ENCODE results near the gene PCNX2. TPM values are rescaled to one million over a fixed set of nuclear protein-coding genes. Genes with fewer than 3 reads are reported as not detected.

Gene PCNX2
- total RNA-seq, 1 donor from 2014 or later = 17.2 TPM

DNA sequence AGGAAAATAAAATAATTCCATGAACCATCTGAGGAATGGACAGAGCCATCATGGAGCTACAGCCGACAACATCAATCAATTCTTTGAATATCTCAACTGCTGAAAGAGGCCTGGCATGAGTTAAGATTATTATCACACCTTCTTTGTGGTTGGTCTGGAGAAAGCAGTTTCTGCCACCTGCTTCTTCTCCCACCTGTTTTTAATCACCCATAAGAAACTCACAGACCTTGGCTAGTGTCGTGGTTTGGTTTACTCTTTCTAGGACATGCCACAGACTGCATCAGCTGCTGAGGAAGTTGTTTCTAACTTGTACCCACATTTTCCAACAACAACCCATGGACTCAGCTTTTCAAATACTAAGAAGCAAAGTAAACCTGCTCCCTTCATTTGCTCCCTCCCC is 279.6 kb downstream of the PCNX2 start:
- DNase-seq (ENCODE audit: extremely low spot score, unreplicated experiment) = no peak
- H3K27ac Mint-ChIP-seq (ENCODE audit: unreplicated experiment) = no peak overlapping the region

DNA sequence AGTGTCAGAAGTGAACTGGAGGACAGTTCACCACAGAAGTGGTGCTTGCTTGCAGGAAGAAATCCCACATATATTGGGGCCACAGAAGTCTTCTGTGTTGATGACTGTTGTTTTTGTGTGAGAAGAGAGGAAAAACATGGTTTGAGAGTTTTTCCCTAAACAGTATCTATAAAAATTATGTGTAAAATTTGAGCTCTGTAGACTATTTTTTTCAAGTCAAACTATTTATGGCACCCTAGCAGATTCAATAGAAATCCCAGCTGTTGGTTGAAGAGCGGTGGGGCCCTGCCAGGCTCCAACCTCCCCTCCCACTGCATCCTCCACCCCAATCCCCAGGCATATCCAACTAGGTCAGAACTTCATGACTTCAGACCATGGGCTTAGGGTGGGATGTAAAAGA is 283.5 kb downstream of the PCNX2 start:
- Mint-ChIP-seq H3K36me3 (ENCODE audit: unreplicated experiment) (peaks cover 20% of the 10 kb centered on the region), H3K27ac (ENCODE audit: unreplicated experiment) (no peak overlapping the region), H3K9me3 (ENCODE audit: unreplicated experiment) (no peaks in the 10 kb centered on the region), H3K4me3 (ENCODE audit: unreplicated experiment) (no peak overlapping the region), H3K27me3 (ENCODE audit: unreplicated experiment) (no peaks in the 10 kb centered on the region), H3K4me1 (ENCODE audit: unreplicated experiment) (peaks cover 2% of the 10 kb centered on the region)
- TF ChIP-seq, protein P1, sequence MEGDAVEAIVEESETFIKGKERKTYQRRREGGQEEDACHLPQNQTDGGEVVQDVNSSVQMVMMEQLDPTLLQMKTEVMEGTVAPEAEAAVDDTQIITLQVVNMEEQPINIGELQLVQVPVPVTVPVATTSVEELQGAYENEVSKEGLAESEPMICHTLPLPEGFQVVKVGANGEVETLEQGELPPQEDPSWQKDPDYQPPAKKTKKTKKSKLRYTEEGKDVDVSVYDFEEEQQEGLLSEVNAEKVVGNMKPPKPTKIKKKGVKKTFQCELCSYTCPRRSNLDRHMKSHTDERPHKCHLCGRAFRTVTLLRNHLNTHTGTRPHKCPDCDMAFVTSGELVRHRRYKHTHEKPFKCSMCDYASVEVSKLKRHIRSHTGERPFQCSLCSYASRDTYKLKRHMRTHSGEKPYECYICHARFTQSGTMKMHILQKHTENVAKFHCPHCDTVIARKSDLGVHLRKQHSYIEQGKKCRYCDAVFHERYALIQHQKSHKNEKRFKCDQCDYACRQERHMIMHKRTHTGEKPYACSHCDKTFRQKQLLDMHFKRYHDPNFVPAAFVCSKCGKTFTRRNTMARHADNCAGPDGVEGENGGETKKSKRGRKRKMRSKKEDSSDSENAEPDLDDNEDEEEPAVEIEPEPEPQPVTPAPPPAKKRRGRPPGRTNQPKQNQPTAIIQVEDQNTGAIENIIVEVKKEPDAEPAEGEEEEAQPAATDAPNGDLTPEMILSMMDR (IDR thresholded peaks at IDR 0.05) = no peak
- no peak for DNase-seq (ENCODE audit: extremely low spot score, unreplicated experiment)

More for the DNA sequence above, 279.6 kb downstream of the PCNX2 start:
- Mint-ChIP-seq H3K4me1 (ENCODE audit: unreplicated experiment) (peaks cover 3% of the 10 kb centered on the region), H3K36me3 (ENCODE audit: unreplicated experiment) (peaks cover 20% of the 10 kb centered on the region), H3K4me3 (ENCODE audit: unreplicated experiment) (no peak overlapping the region), H3K9me3 (ENCODE audit: unreplicated experiment) (no peaks in the 10 kb centered on the region), H3K27me3 (ENCODE audit: unreplicated experiment) (no peaks in the 10 kb centered on the region)
- TF ChIP-seq, protein P1 (IDR thresholded peaks at IDR 0.05) = no peak

DNA sequence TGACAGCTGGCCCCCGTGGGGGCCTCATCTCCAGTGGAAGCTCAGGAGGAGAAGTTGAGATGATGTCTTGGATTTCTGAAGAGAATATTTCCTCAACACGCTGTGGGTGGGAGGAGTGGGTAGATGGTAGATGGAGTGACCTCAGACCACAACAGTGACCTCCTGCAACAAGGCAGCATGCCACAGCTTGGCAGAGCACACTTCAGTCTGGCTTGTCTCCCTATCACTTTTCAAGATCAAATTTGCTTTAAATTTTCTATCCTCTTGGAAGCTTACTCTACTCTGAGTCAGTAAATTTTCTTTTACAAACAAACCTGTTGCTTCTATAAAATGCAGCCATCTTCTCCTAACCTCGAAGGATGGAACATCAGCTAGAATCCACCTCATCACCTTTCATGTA is 285.4 kb downstream of the PCNX2 start:
- H3K9me3 Mint-ChIP-seq (ENCODE audit: unreplicated experiment) = no peaks in the 10 kb centered on the region
- peaks cover 19% of the 10 kb centered on the region for H3K36me3 Mint-ChIP-seq (ENCODE audit: unreplicated experiment)
- no peak overlapping the region for H3K4me3 Mint-ChIP-seq (ENCODE audit: unreplicated experiment)
- DNase-seq (ENCODE audit: extremely low spot score, unreplicated experiment) = no peak
- TF ChIP-seq, protein P1 (IDR thresholded peaks at IDR 0.05) = no peak
- H3K27ac Mint-ChIP-seq (ENCODE audit: unreplicated experiment) = no peak overlapping the region
- H3K4me1 Mint-ChIP-seq (ENCODE audit: unreplicated experiment) = peaks cover 9% of the 10 kb centered on the region
- H3K27me3 Mint-ChIP-seq (ENCODE audit: unreplicated experiment) = no peaks in the 10 kb centered on the region

DNA sequence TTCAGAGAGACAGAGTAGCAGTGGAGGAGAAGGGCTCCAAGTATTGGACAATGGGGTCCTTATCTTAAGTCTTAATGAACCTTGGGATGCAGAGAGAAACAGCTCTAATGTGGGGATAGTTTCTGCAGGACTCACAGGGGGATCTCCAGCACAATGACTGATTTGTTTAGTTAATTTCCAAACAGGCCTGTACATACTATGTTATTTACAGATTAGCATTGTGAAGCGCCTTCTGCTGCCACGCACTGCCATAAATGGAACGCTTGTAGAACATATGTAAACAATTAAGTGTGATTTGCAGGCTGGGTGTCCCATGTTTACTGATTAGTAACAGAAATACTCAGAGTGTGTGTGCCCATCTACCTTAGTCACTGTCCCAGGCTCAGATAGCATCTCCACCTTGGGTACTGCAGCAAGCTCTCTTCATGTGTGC is 289.0 kb downstream of the PCNX2 start:
- H3K36me3 Mint-ChIP-seq (ENCODE audit: unreplicated experiment) = peaks cover 7% of the 10 kb centered on the region
- H3K4me1 Mint-ChIP-seq (ENCODE audit: unreplicated experiment) = peaks cover 11% of the 10 kb centered on the region
- no peak overlapping the region for H3K4me3 Mint-ChIP-seq (ENCODE audit: unreplicated experiment)
- DNase-seq (ENCODE audit: extremely low spot score, unreplicated experiment) = no peak
- no peak overlapping the region for H3K27ac Mint-ChIP-seq (ENCODE audit: unreplicated experiment)
- H3K27me3 Mint-ChIP-seq (ENCODE audit: unreplicated experiment) = no peaks in the 10 kb centered on the region
- peaks cover 6% of the 10 kb centered on the region for H3K9me3 Mint-ChIP-seq (ENCODE audit: unreplicated experiment)
- TF ChIP-seq, protein P1 (IDR thresholded peaks at IDR 0.05) = no peak

DNA sequence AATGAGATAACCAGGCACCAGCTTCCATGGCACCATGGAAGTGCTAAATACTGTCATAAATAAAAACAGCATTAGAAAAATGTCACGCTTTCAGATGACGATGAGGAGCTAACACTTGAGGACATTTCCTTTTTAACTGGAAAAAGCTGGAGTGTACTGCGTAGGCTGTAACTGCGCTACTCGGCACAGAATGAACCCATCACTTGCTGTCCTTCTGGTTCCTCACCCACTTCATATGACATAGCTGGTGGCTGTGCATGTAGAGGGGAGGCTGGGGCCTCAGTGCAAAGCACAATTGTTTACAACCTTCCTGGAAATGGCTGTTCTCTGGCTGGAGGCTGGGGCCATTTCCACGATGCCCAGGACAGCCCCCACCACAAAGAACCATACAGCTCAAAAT is 289.4 kb downstream of the PCNX2 start:
- Mint-ChIP-seq H3K36me3 (ENCODE audit: unreplicated experiment) (peaks cover 7% of the 10 kb centered on the region), H3K9me3 (ENCODE audit: unreplicated experiment) (peaks cover 6% of the 10 kb centered on the region), H3K4me3 (ENCODE audit: unreplicated experiment) (no peak overlapping the region), H3K4me1 (ENCODE audit: unreplicated experiment) (peaks cover 11% of the 10 kb centered on the region), H3K27me3 (ENCODE audit: unreplicated experiment) (no peaks in the 10 kb centered on the region), H3K27ac (ENCODE audit: unreplicated experiment) (no peak overlapping the region)
- no peak for DNase-seq (ENCODE audit: extremely low spot score, unreplicated experiment)
- TF ChIP-seq, protein P1 (IDR thresholded peaks at IDR 0.05) = no peak
